WI38 (cell line): ENCODE results near the gene SPPL2A.

Source experiments
- H3K4me3 ChIP-seq: 2 replicates; pipeline ENCODE4 v1.5.1; 2011; ENCODE audit warnings: low read depth, mild to moderate bottlenecking, control low read depth, low read length
- CTCF ChIP-seq: IDR thresholded peaks from 2 replicates; pipeline ENCODE4 v1.5.1; 2012; ENCODE audit warnings: low read depth, mild to moderate bottlenecking, control low read depth, low read length

The SPPL2A gene

GRCh38 chr15:50803479-50804180 is 38.1 kb upstream of the SPPL2A start:
- TF ChIP-seq CTCF, result no peak
- no peak overlapping the region for H3K4me3 ChIP-seq

GRCh38 chr15:50800715-50801114 is 35.2 kb upstream of the SPPL2A start:
- TF ChIP-seq CTCF, result no peak
- H3K4me3 ChIP-seq, result no peak overlapping the region

- no peak for TF ChIP-seq CTCF
- H3K4me3 ChIP-seq, result no peak overlapping the region
Observed at GRCh38 chr15:50798684-50799083, 33.2 kb upstream of the SPPL2A start.

- no peak overlapping the region for H3K4me3 ChIP-seq
- no peak for TF ChIP-seq CTCF
Observed at GRCh38 chr15:50797926-50798325, 32.4 kb upstream of the SPPL2A start.

- TF ChIP-seq CTCF, result no peak
- H3K4me3 ChIP-seq, result no peak overlapping the region
Observed at GRCh38 chr15:50791486-50791885, 26.0 kb upstream of the SPPL2A start.

GRCh38 chr15:50790778-50791453 is 25.4 kb upstream of the SPPL2A start:
- no peak for TF ChIP-seq CTCF
- no peak overlapping the region for H3K4me3 ChIP-seq

- no peak overlapping the region for H3K4me3 ChIP-seq
- TF ChIP-seq CTCF, result no peak
Observed at GRCh38 chr15:50786871-50787270, 21.4 kb upstream of the SPPL2A start.
